GM19468 (cell line): ENCODE data around the gene BBS4.
"Not testable (repeated sequence)": the region's sequence is repeated elsewhere in the genome, so short reads cannot be mapped to it uniquely, and the experiment has no call there.

Source experiments
- ATAC-seq: cut with Tn5 transposase; IDR thresholded peaks from one replicate; pipeline ENCODE4 v1.9.1; 2021; ENCODE audit warnings: mild to moderate bottlenecking, moderate library complexity, moderate number of reproducible peaks; ENCODE audit not compliant: unreplicated experiment; ENCODE audit errors: extremely low read depth

BBS4 gene

DNA sequence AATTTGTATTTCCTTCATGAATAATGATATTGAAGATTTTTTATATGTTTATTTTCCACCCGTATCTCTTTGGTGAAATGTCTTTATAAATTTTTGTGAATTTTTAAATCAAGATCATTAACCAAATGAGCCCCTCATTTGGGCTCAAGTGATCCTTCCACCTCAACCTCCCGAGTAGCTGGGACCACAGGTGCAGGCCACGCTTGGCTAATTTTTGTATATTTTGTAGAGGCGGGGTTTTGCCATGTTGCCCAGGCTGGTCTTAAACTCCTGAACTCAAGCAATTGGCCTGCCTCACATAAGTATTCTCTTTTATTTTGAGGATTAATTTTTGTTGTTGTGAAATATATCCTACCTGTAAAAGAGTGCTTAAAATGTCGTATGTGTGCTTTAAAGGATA, 4.9 kb downstream of the BBS4 start:
- no peak for ATAC-seq

- ATAC-seq: no peak
Measured at GRCh38 chr15:72698938-72699337, 12.9 kb downstream of the BBS4 start.

DNA sequence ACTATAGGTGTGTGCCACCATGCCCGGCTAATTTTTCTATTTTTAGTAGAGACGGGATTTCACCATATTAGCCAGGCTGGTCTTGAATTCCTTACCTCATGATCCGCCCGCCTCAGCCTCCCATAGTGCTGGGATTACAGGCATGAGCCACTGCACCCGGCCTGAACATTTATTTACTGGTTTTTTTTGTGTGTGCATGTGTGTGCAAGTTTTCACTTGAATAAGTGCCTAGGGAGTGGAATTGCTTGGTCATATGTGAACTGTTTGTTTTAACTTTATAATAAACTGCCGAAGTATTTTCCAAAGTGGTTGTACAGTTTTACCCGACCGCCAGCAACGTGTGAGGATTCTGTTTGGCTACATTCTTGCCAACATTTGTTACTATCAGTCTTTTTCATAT, 14.1 kb downstream of the BBS4 start:
- no peak for ATAC-seq

- no peak for ATAC-seq
Measured at GRCh38 chr15:72706266-72706665, 20.3 kb downstream of the BBS4 start.

DNA sequence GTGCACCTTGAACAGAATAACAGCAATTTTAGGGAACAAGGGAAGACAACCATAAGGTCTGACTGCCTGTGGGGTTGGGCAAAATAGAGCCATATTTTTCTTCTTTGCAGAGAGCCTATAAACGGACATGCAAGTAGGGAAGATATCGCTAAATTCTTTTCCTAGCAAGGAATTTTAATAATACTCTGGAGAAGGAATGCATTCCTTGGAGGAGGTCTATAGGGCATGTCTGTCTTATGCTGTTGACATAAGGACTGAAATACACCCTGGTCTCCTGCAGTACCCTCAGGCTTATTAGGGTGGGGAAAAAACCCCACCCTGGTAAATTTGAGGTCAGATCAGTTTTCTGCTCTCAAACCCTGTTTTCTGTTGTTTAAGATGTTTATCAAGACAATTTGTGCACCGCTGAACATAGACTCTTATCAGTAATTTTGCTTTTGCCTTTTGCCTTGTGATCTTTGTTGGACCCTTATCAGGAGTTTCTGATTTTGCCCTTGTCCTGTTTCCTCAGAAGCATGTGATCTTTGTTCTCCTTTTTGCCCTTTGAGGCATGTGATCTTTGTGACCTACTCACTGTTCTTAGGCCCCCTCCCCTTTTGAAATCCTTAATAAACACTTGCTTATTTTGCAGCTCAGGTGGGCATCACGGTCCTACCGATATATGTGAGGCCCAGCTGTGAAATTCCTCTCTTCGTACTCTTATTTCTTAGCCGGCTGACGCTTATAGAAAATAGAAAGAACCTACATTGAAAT, 22.7 kb downstream of the BBS4 start:
- not testable (repeated sequence) for ATAC-seq

- no peak for ATAC-seq
Measured at GRCh38 chr15:72722071-72722696, 36.2 kb downstream of the BBS4 start.

DNA sequence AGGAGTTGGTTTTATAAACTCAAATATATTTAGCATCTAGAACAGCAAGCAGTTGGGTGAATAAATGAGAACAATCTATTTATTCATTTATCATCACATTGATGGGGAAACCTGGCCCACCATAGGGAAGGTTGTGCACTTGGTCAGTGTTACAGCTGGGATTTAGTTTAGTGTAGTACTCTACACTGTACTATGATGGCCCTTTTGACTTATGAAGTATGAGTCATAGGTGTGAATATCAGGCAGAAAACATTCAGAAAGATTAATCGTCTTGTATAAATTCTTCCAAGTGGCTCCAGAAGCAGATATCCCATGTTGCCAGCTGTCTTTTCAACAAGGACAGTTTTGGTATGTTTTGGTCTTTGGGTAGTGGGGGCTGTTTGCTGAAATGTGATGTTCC, 38.0 kb downstream of the BBS4 start:
- no peak for ATAC-seq

DNA sequence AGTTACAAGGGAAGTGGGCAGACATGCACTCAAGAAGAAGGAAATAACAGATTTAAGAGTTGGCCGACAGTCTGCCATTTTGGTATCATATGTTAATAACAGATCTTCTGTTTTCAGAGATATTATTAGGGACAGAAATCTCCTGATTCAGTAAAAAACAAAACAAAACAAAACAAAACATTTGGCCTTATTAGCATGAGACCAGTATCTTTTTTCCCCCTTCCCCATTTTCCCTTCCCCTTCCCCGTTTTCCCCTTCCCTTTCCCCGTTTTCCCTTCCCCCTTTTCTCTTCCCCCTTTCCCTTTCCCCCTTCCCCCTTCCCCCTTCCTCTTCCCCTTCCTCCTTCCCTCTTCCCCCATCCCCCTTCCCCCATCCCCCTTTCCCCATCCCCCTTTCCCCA, 39.4 kb downstream of the BBS4 start:
- ATAC-seq: no peak

GRCh38 chr15:72725851-72726250, 39.8 kb downstream of the BBS4 start:
- ATAC-seq: not testable (repeated sequence)

DNA sequence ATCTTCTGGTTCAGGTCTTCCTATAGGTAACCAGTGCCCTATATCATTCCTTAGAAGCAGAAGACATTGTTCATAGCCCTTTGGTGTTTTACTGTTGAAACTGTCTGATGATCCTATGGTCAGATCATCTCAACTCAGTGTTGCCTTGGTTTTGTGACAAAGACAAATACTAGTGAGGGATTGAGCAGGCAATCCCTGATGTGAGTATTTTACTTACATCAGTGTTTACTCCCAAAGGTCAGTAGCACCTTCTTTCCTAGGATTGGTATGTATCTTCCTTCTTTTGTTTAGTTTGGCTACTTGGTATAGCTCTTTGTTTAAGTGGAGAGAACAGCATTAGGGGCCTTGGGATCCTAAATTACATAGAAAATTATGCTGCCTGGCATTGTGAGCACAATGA, 41.1 kb downstream of the BBS4 start:
- ATAC-seq: no peak

GRCh38 chr15:72728249-72728648, 42.2 kb downstream of the BBS4 start:
- ATAC-seq: not testable (repeated sequence)

GRCh38 chr15:72728821-72729220, 42.8 kb downstream of the BBS4 start:
- ATAC-seq: no peak

GRCh38 chr15:72732086-72732485, 46.1 kb downstream of the BBS4 start:
- ATAC-seq: no peak

- ATAC-seq: no peak
Measured at GRCh38 chr15:72732516-72732915, 46.5 kb downstream of the BBS4 start.

- ATAC-seq: no peak
Measured at GRCh38 chr15:72733941-72734738, 48.1 kb downstream of the BBS4 start.

DNA sequence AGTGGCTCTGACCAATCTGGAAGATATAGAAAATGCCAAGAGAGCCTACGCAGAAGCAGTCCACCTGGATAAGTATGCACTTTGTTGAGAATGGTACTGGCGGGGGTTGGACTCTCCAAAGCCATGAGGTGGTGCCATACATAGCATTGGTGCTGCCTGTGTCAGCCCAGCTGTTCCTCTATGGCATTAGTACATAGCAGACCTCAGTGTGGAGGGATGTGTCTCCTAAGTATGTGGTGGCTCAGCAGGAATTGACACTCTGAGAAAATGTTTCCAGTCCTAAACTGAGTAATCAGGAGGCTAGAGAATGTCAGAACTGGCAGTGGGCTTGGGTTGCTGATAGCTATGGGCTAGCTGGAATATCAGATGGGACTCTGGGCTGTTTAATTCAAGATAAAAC, 49.1 kb downstream of the BBS4 start:
- no peak for ATAC-seq

DNA sequence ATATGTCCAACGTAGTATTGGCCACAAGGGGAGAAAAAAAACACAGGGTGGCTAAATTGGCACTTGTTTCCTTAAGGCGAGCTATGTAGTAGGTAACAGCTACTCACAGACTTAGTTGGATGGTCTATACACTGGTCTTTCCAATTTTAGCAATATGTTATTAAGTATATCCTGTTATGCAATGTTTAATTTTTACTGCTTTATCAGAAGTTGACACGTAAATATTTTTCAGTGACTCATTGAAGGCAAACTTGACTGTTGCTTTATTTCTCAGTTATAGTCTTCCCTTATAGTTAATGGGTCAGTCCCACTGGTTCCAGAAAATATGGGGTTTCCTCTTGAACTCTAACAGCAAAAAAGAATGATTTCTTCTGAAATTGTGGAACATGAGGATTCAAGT, 51.1 kb downstream of the BBS4 start:
- no peak for ATAC-seq

GRCh38 chr15:72737723-72738122, 51.7 kb downstream of the BBS4 start:
- no peak for ATAC-seq

DNA sequence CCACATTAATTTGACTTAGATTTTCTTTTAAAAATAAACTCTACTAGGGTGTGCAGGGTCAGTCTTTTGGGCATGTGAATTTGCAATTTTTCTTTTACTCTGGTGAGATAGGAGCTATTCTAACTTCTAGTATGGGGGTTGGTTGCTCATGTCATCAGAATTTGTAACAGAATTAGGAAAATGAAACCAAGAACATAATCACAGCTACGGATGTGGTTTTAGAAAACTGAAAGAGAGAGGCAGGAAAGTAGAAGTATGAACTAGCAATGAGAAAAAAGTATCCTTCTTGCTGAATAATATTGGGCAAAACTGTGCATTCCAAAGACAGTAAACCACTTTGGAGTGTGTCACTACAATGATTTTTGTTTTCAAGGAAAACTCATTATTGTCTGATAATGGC, 54.2 kb downstream of the BBS4 start:
- ATAC-seq: no peak

DNA sequence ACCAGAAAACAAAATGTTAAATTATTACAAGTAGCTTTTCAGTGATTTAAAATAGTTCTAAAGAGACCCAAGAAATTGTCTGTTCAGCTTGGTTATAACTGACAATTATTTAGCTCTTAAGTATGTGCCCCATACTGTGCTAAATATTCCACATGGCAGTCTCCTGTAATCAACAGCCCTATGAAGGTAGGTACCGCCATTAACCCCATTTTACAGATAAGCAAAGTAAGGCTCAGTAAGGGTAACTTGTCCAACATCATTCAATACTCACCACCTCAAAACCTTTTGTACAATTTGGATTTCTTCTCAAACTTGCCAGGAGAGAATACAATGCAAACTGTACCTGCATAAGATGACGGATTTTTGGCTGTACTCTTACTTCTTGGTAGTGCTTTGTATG, 63.7 kb downstream of the BBS4 start:
- ATAC-seq: no peak

GRCh38 chr15:72751751-72752455, 65.9 kb downstream of the BBS4 start:
- ATAC-seq: no peak
